GM12891 (cell line): ENCODE measurements around the gene CFAP92.

Source experiments
- POLR2A ChIP-seq: IDR thresholded peaks from 2 replicates; pipeline ENCODE4 v1.6.1; 2011; ENCODE audit warnings: low read depth, low read length, control low read depth
- POLR2AphosphoS5 ChIP-seq: IDR thresholded peaks from 2 replicates; pipeline ENCODE4 v1.6.1; 2011; ENCODE audit warnings: low read depth, low read length, control low read depth
- TAF1 ChIP-seq: IDR thresholded peaks from 2 replicates; pipeline ENCODE4 v1.6.1; 2011; ENCODE audit warnings: low read depth, low read length, control low read depth

GRCh38 chr3:128864351-128864811 is 129.5 kb downstream of the CFAP92 start:
- no peak for TF ChIP-seq POLR2AphosphoS5
- no peak for TF ChIP-seq POLR2A
- no peak for TF ChIP-seq TAF1
